Forelimb muscle (tissue), 1 donor: Measurements from ENCODE around the gene STARD3NL. TPM values are rescaled to one million over a fixed set of nuclear protein-coding genes. Genes with fewer than 3 reads are reported as not detected.

Experiments used
- DNase-seq: peaks from one replicate; pipeline ENCODE4 v3.0.0-alpha.2; 2013; ENCODE audit warnings: low read depth
- polyA plus RNA-seq: library from polyadenylated mRNA; unstranded; fragments of 120-200 nt; gene quantifications from one replicate; pipeline ENCODE4 v1.2.1, GENCODE V29; 2013; ENCODE audit not compliant: insufficient read length

Gene STARD3NL
- polyA plus RNA-seq, 1 donor = 29.9 TPM

GRCh38 chr7:38182450-38182849 is 4.4 kb downstream of the STARD3NL start:
- no peak for DNase-seq

- DNase-seq = no peak
These were observed 7.6 kb downstream of the STARD3NL start for GRCh38 chr7:38185395-38186307.

- DNase-seq = no peak
These were observed 8.7 kb downstream of the STARD3NL start for GRCh38 chr7:38186593-38187314.

GRCh38 chr7:38187794-38188440 is 9.9 kb downstream of the STARD3NL start:
- DNase-seq = no peak

- no peak for DNase-seq
These were observed 11.3 kb downstream of the STARD3NL start for GRCh38 chr7:38189231-38189938.

- no peak for DNase-seq
These were observed 12.0 kb downstream of the STARD3NL start for GRCh38 chr7:38190011-38190410.

- no peak for DNase-seq
These were observed 13.7 kb downstream of the STARD3NL start for GRCh38 chr7:38191791-38192190.

GRCh38 chr7:38192327-38192726 is 14.3 kb downstream of the STARD3NL start:
- no peak for DNase-seq

GRCh38 chr7:38195804-38196595 is 18.0 kb downstream of the STARD3NL start:
- DNase-seq = no peak

- DNase-seq = no peak
These were observed 20.3 kb downstream of the STARD3NL start for GRCh38 chr7:38198366-38198765.

GRCh38 chr7:38199154-38199553 is 21.1 kb downstream of the STARD3NL start:
- no peak for DNase-seq

- no peak for DNase-seq
These were observed 21.7 kb downstream of the STARD3NL start for GRCh38 chr7:38199782-38200181.

- DNase-seq = no peak
These were observed 28.0 kb downstream of the STARD3NL start for GRCh38 chr7:38206071-38206470.

GRCh38 chr7:38207843-38208242 is 29.8 kb downstream of the STARD3NL start:
- no peak for DNase-seq

- DNase-seq = no peak
These were observed 33.4 kb downstream of the STARD3NL start for GRCh38 chr7:38211486-38211885.

- peak; percentile 41 for DNase-seq
These were observed 33.9 kb downstream of the STARD3NL start for GRCh38 chr7:38211940-38212339.

GRCh38 chr7:38215115-38215514 is 37.1 kb downstream of the STARD3NL start:
- no peak for DNase-seq

- peak; percentile 67 for DNase-seq
These were observed 38.0 kb downstream of the STARD3NL start for GRCh38 chr7:38215735-38216670.

- DNase-seq = no peak
These were observed 39.6 kb downstream of the STARD3NL start for GRCh38 chr7:38217672-38218071.

- no peak for DNase-seq
These were observed 42.4 kb downstream of the STARD3NL start for GRCh38 chr7:38220452-38220851.
